ENCODE results near the gene JCAD.
A peak's percentile ranks its signal among the peaks of the same experiment; 100 is the strongest.
"Not testable (repeated sequence)": the region's sequence is repeated elsewhere in the genome, so short reads cannot be mapped to it uniquely, and the experiment has no call there.

JCAD gene

DNA sequence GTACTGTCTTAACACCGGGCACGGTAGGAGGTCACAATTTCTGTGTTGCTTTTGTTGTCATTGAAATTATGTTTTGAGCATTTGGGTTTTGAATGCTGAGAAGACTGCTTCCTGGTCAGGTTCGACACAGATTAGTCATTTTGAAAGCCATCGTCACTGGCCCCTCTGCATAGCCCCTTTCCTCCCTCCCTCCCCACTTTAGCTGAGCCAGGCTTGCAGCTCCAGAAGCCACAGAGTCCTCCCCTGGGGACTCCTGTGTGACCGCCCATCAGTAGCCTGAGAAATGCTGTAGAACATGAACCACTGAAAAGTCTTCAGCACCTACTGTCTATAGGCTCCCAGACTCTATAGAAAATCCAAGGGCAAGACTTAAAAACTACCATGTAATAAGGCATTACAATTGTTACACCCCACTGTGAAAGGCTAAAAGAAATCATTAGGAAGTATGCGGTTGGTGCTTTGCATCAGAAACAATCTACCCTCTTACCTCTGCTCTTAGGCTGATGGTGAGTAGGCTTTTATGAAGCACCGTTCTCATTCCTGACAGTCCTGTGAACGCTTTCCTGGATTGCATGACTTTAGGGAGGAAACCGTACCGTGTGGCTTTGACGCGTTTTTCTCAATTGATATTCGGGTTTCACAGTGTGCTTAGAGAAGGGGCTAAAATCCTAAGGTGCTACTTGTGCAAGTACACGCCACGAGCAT, 24.8 kb downstream of the JCAD start:
- no peaks in the 10 kb centered on the region for H3K4me1 Mint-ChIP-seq (ENCODE audit: low read depth)
- intact Hi-C loops (cut with micrococcal nuclease), result no loop called here
- peaks cover 2% of the 10 kb centered on the region for H3K36me3 Mint-ChIP-seq (ENCODE audit: low read depth)
- peaks cover 40% of the 10 kb centered on the region for H3K27me3 Mint-ChIP-seq
- no peak overlapping the region for H3K4me3 Mint-ChIP-seq
- no peaks in the 10 kb centered on the region for H3K9me3 Mint-ChIP-seq
- H3K27ac Mint-ChIP-seq, result no peak overlapping the region

DNA sequence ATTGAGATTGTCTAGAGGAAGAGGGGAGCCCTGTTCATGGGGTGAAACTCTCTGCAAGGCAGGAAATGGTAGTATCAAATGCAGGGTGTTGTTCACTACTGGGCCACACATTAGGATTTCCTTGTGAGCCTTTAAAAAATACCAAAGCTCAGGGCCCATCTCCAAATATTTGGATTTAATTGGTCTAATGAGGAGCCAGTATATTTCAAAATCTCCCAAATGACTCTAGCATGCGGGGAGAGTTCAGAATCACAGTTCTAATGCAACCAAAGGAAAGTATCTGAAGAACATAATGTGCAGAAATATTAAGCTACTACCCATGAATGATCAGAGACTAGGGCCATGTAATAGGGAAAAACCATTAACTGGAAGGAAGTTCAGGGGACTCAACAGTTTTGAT, 27.3 kb downstream of the JCAD start:
- intact Hi-C loops (cut with micrococcal nuclease), result no loop called here
- Mint-ChIP-seq H3K36me3 (ENCODE audit: low read depth) (peaks cover 13% of the 10 kb centered on the region), H3K9me3 (no peaks in the 10 kb centered on the region), H3K27me3 (peaks cover 43% of the 10 kb centered on the region), H3K4me1 (ENCODE audit: low read depth) (peaks cover 12% of the 10 kb centered on the region), H3K27ac (no peak overlapping the region), H3K4me3 (no peak overlapping the region)

DNA sequence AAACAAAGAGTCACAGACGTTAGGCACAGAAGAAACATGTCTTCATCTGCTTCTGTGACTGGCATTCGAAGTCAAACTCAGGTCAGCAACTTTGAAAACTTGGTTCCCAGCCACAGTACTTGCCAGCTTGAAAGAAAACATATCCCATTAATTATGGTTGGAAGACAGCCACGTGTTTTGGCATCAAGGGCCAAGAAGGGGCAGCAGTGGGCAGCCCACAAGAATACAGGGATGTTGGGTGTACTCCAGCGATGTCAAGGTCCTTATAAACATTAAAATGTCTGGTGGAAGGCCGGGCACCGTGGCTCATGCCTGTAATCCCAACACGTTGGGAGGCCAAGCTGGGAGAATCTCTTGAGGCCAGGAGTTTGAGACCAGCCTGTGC, 29.5 kb downstream of the JCAD start:
- Mint-ChIP-seq H3K9me3 (no peaks in the 10 kb centered on the region), H3K27me3 (peaks cover 53% of the 10 kb centered on the region), H3K36me3 (ENCODE audit: low read depth) (peaks cover 13% of the 10 kb centered on the region), H3K4me3 (no peak overlapping the region), H3K4me1 (ENCODE audit: low read depth) (peaks cover 24% of the 10 kb centered on the region), H3K27ac (no peak overlapping the region)
- intact Hi-C loops (cut with micrococcal nuclease), result no loop called here

DNA sequence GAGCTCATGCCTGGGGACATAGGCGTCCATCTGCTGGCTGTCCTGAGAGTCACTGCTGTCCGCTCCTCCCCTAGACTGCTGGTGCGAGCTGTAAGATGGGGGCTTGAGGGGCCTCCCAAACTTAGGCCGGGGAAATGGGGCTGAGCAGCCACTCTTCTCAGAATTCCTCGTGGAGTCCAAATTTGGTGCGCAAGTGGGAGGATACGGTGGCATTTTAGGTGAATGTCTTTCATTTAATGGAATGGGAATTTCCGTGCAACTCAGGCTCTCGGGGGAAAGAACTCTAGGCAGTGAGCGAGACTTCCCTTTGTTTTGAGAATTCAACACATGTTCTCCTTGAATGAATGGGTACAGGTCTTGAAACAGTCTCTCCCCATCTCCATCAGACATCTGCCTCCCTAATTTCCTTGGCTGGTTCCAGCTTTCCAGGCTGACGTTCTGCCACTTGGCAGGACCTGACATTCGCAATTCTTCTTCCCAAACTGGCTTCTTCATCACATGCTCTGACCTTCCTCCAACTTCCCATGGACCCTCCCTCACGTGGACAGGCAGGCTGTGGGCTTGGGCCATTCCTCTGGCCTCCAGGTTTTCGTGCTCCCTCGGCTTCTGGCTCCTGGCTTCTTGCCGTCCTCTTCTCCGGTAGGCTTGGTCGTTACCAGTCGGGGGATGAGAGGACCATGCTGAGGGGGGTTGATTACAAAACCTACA, 30.1 kb downstream of the JCAD start:
- Mint-ChIP-seq H3K36me3 (ENCODE audit: low read depth) (peaks cover 13% of the 10 kb centered on the region), H3K4me1 (ENCODE audit: low read depth) (peaks cover 24% of the 10 kb centered on the region), H3K4me3 (no peak overlapping the region), H3K27me3 (peaks cover 52% of the 10 kb centered on the region), H3K9me3 (no peaks in the 10 kb centered on the region), H3K27ac (no peak overlapping the region)
- intact Hi-C loops (cut with micrococcal nuclease), result no loop called here

DNA sequence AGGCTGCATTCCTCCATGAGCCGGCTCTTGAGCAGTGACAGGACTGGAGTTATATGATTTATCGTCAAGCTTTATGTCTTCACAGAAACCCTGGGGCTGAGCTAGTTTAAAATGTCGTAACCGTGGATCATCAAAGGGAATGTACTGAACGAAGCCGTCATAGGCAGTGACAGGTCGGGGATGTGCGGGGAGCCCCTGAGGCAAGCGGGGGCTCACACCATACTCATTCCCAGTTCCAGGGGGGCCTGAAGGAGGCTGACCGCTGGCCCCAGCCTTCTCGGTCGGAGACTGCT, 30.7 kb downstream of the JCAD start:
- H3K27me3 Mint-ChIP-seq, result peaks cover 52% of the 10 kb centered on the region
- no peak overlapping the region for H3K4me3 Mint-ChIP-seq
- no peaks in the 10 kb centered on the region for H3K9me3 Mint-ChIP-seq
- peaks cover 13% of the 10 kb centered on the region for H3K36me3 Mint-ChIP-seq (ENCODE audit: low read depth)
- no peak overlapping the region for H3K27ac Mint-ChIP-seq
- peaks cover 24% of the 10 kb centered on the region for H3K4me1 Mint-ChIP-seq (ENCODE audit: low read depth)
- intact Hi-C loops (cut with micrococcal nuclease), result no loop called here

DNA sequence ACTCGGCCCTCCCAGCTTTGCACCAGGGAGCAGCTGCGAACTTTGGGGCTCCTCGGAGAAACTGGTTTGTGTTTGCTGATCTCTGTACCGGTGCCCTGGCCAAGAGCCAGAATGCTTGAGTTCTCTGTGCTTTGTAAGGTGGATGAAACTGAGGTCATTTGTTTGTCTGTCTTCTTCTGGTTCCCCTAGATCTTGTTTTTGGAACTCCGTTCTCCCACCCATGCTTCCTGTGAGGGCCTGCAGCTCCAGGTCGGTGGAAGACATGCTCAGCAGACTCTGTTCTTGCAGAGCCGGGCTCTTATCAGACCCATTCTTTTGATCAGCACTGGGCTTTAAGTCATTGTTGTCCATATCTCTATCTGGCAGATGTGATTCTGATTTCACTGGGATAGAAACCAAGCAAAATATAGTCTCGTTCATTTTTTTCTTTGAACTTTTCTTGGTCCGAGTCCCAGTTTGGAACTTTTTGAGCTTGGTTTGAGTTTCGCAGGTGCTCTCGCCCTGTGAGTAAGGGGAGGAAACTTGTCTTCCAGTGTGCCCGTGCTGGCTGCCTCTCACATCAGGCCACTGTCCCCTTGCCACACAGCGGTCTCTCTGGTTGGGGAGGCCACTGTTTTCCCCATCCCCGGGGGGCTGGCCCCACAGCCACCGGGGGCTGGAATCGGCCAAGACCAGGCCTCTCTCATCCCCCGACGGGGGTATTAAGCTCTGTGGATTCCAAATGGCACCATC, 31.2 kb downstream of the JCAD start:
- H3K27me3 Mint-ChIP-seq, result peaks cover 52% of the 10 kb centered on the region
- no peak overlapping the region for H3K4me3 Mint-ChIP-seq
- no peak overlapping the region for H3K27ac Mint-ChIP-seq
- H3K36me3 Mint-ChIP-seq (ENCODE audit: low read depth), result peaks cover 13% of the 10 kb centered on the region
- intact Hi-C loops (cut with micrococcal nuclease), result no loop called here
- H3K4me1 Mint-ChIP-seq (ENCODE audit: low read depth), result peaks cover 24% of the 10 kb centered on the region
- H3K9me3 Mint-ChIP-seq, result no peaks in the 10 kb centered on the region

DNA sequence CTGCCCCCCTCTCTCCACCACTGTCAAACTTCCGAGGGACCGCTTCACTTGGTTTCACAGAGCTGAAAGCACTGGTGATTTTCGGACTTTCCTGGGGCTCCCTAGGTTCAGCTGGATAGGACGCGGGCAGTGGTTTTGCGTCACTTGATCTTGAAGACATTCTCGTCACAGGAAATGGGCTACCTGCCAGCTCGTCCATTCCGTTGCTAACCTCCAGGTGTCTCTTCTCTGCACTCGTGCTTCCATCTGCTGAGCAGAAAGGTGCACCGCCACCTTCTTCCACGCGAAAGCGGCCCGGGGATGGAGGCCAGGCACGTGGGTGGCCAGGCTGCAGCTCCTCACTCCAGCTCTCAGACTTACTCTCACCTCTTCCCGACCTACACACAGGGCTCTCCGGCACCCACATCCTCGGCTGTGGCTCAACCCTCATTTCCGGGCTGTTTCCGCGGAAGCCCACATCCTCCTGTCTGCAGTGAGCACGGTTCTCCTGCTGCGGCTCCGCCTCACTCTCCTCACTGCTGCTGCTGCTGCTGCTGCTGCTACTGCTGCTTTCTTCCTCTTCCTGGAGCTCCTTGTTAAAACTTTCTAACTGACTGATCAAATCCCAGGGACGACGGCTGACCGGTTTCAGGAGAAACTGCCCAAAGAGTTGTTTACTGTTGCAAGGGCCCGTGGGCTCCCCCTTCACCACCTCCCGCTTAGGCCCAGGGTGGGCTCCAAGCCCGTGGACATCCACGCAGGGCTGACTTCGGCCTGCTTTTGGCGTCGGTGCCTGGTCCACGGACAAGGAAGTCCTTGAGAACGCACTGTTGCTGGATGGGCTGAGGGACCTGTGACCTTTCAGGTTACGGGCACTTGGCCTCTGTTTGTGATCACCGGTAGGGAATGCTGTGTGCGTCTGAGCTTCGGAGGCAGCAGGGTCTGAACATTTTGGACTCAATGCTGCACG, 32.1 kb downstream of the JCAD start:
- no peak overlapping the region for H3K27ac Mint-ChIP-seq
- H3K9me3 Mint-ChIP-seq, result no peaks in the 10 kb centered on the region
- peak overlapping the region; percentile 54 for H3K4me3 Mint-ChIP-seq
- H3K27me3 Mint-ChIP-seq, result peaks cover 52% of the 10 kb centered on the region
- intact Hi-C loops (cut with micrococcal nuclease), result no loop called here
- peaks cover 13% of the 10 kb centered on the region for H3K36me3 Mint-ChIP-seq (ENCODE audit: low read depth)
- H3K4me1 Mint-ChIP-seq (ENCODE audit: low read depth), result peaks cover 24% of the 10 kb centered on the region

DNA sequence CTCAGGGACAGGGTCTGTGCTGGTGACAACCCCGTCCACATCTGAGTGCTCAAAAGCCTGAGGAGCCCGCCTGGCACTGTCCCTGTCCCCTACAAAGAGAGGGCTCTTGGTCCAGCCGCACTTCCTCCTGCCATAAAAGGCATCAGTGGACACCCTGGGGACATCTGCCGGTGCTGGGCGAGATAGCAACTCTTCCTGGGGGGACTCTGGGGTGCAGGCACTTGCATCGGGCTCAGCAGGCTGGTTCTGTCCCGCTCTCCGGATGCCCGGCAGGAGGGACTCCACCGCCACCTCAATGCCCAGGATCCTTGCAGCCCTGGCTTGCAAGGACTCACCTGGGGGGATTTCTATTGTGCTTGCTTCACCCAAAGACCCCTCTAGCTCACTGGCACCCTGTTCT, 32.8 kb downstream of the JCAD start:
- H3K36me3 Mint-ChIP-seq (ENCODE audit: low read depth), result peaks cover 13% of the 10 kb centered on the region

DNA sequence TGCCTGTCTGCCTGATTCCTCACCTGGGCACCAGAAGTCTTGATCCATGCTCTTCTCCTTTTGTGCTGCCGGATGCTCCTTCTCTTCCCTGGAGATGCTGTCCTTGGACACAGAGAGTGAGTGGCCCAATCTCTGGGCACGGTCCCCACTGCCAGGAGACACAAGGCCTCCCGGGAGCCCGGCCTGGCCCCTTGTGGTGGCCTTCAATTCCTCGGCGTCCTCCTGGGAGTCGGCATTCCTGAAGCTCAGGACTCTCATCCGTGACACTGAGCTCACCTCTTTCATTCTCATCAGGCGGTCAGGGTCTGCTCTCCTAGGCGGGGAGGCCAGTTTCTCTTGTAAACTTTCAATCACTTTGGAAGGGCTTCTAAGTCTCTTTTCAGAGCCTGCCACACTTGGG, 33.3 kb downstream of the JCAD start:
- peaks cover 24% of the 10 kb centered on the region for H3K4me1 Mint-ChIP-seq (ENCODE audit: low read depth)
- peaks cover 13% of the 10 kb centered on the region for H3K36me3 Mint-ChIP-seq (ENCODE audit: low read depth)
- H3K27ac Mint-ChIP-seq, result no peak overlapping the region
- H3K9me3 Mint-ChIP-seq, result no peaks in the 10 kb centered on the region
- no peak overlapping the region for H3K4me3 Mint-ChIP-seq
- intact Hi-C loops (cut with micrococcal nuclease), result no loop called here
- peaks cover 52% of the 10 kb centered on the region for H3K27me3 Mint-ChIP-seq

More for the DNA sequence above, 32.8 kb downstream of the JCAD start:
- H3K27ac Mint-ChIP-seq, result no peak overlapping the region
- intact Hi-C loops (cut with micrococcal nuclease), result no loop called here
- H3K4me1 Mint-ChIP-seq (ENCODE audit: low read depth), result peaks cover 24% of the 10 kb centered on the region
- peaks cover 52% of the 10 kb centered on the region for H3K27me3 Mint-ChIP-seq
- H3K9me3 Mint-ChIP-seq, result no peaks in the 10 kb centered on the region
- H3K4me3 Mint-ChIP-seq, result no peak overlapping the region

DNA sequence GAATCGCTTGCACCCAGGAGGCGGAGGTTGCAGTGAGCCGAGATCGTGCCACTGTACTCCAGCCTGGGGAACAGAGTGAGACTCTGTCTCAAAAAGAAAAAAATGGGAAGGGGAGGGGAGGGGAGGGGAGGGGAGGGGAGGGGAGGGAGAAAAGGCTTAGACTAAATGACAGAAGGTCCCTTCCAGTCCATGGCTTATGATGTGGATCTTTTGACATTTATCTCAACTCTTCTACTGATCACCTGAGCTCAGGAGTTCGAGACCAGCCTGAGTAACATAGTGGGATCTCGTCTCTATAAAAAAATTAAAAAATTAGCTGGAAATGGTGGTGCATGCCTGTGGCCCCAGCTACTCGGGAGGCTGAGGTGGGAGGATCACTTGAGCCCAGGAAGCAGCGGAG, 34.0 kb downstream of the JCAD start:
- intact Hi-C loops (cut with micrococcal nuclease), result not testable (repeated sequence)
- peaks cover 24% of the 10 kb centered on the region for H3K4me1 Mint-ChIP-seq (ENCODE audit: low read depth)

DNA sequence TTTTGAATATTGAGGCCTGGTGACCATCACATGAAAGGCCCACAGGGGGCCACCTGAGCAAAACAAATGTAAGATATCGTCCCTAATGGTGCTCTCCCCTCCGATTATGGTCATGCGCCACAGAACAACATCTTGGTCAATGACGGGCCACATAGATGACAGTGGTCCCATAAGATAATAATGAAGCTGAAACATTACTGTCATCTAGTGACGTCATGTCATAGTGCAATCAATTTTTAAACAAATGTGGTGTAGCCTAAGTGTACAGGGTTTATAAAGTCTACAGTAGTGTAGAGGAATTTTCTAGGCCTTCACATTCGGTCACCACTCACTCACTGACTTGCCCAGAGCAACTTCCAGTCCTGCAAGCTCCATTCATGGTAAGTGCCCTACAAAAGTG, 36.8 kb downstream of the JCAD start:
- Mint-ChIP-seq H3K36me3 (ENCODE audit: low read depth) (no peaks in the 10 kb centered on the region), H3K4me3 (no peak overlapping the region), H3K4me1 (ENCODE audit: low read depth) (peaks cover 27% of the 10 kb centered on the region), H3K9me3 (no peaks in the 10 kb centered on the region), H3K27ac (no peak overlapping the region), H3K27me3 (peaks cover 48% of the 10 kb centered on the region)
- intact Hi-C loops (cut with micrococcal nuclease), result no loop called here

More for the DNA sequence above, 34.0 kb downstream of the JCAD start:
- Mint-ChIP-seq H3K27me3 (peaks cover 52% of the 10 kb centered on the region), H3K36me3 (ENCODE audit: low read depth) (peaks cover 13% of the 10 kb centered on the region)
- H3K9me3 Mint-ChIP-seq, H3K27ac Mint-ChIP-seq, H3K4me3 Mint-ChIP-seq: not testable (repeated sequence)

DNA sequence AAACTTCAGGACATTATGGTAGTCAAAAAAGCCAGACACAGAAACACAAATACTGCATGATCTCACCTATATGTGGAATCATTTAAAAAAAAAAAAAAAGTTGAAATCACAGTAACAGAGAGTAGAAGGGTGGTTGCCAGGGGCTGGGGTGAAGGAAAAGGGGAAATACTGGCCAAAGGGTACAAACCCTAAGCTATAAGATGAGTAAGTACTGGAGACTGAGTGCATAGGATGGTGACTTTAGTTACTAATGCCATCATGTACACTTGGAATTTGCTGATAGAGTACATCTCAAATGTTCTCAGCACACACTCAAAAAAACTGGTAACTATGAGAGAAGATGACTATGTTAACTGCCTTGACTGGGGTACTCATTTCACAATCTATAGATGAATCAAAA, 39.9 kb downstream of the JCAD start:
- Mint-ChIP-seq H3K27ac (no peak overlapping the region), H3K4me3 (no peak overlapping the region), H3K27me3 (peaks cover 32% of the 10 kb centered on the region), H3K9me3 (no peaks in the 10 kb centered on the region), H3K4me1 (ENCODE audit: low read depth) (peaks cover 15% of the 10 kb centered on the region), H3K36me3 (ENCODE audit: low read depth) (no peaks in the 10 kb centered on the region)
- intact Hi-C loops (cut with micrococcal nuclease), result no loop called here

DNA sequence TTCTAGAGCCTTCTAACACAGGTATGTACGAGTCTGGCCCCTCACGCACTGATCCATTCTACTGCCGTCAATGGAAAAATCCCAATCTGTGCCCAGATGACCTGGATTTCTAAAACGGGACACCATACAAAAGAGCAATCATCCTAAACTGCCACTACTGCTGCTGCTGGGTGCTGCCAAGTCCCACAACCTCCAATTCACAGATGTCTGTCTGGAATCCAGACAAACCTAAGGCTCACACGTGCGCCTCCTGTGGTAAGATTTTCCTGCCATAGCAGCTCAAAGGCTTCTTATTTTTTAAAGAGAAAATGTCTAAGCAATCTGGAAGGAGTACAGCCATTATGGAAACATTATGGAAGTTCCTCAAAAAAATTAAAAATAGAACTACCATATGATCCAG, 40.9 kb downstream of the JCAD start:
- H3K27me3 Mint-ChIP-seq, result peaks cover 32% of the 10 kb centered on the region
- no peaks in the 10 kb centered on the region for H3K36me3 Mint-ChIP-seq (ENCODE audit: low read depth)
- intact Hi-C loops (cut with micrococcal nuclease), result no loop called here
- no peaks in the 10 kb centered on the region for H3K9me3 Mint-ChIP-seq
- peaks cover 15% of the 10 kb centered on the region for H3K4me1 Mint-ChIP-seq (ENCODE audit: low read depth)
- no peak overlapping the region for H3K4me3 Mint-ChIP-seq
- H3K27ac Mint-ChIP-seq, result no peak overlapping the region

All from dendritic cell treated with granulocyte-macrophage colony-stimulating factor and Interleukin-4, amounts not matched to agents 40 ng/mL and 50 ng/mL, for 4 days (primary cell).